ENCODE measurements around the gene POU3F1.
A peak's percentile ranks its signal among the peaks of the same experiment; 100 is the strongest.

Gene POU3F1

GRCh38 chr1:38028105-38028591 lies 18.4 kb downstream of the POU3F1 start:
- DNase-seq (ENCODE audit: low read depth): no peak

GRCh38 chr1:38027201-38028104 lies 19.1 kb downstream of the POU3F1 start:
- DNase-seq (ENCODE audit: low read depth): no peak

- no peak for DNase-seq (ENCODE audit: low read depth)
These were observed 19.9 kb downstream of the POU3F1 start for GRCh38 chr1:38026592-38027200.

GRCh38 chr1:38025664-38026063 lies 20.9 kb downstream of the POU3F1 start:
- no peak for DNase-seq (ENCODE audit: low read depth)

GRCh38 chr1:38025233-38025632 lies 21.4 kb downstream of the POU3F1 start:
- no peak for DNase-seq (ENCODE audit: low read depth)

- no peak for DNase-seq (ENCODE audit: low read depth)
These were observed 23.8 kb downstream of the POU3F1 start for GRCh38 chr1:38022810-38023209.

- no peak for DNase-seq (ENCODE audit: low read depth)
These were observed 24.6 kb downstream of the POU3F1 start for GRCh38 chr1:38021969-38022368.

- DNase-seq (ENCODE audit: low read depth): no peak
These were observed 26.2 kb downstream of the POU3F1 start for GRCh38 chr1:38020396-38020795.

GRCh38 chr1:38018864-38019343 lies 27.7 kb downstream of the POU3F1 start:
- DNase-seq (ENCODE audit: low read depth): no peak

- DNase-seq (ENCODE audit: low read depth): no peak
These were observed 30.4 kb downstream of the POU3F1 start for GRCh38 chr1:38015978-38016725.

- DNase-seq (ENCODE audit: low read depth): no peak
These were observed 31.7 kb downstream of the POU3F1 start for GRCh38 chr1:38014724-38015424.

- no peak for DNase-seq (ENCODE audit: low read depth)
These were observed 32.4 kb downstream of the POU3F1 start for GRCh38 chr1:38014171-38014570.

GRCh38 chr1:38013227-38013622 lies 33.4 kb downstream of the POU3F1 start:
- DNase-seq (ENCODE audit: low read depth): no peak

- peak; percentile 74 for DNase-seq (ENCODE audit: low read depth)
These were observed 34.0 kb downstream of the POU3F1 start, which contains the start of gene UTP11 for GRCh38 chr1:38012363-38013226. UTP11 (plus strand) TSS chr1:38012734; CDS start chr1:38012803, 69 bp downstream.

GRCh38 chr1:38009841-38010180 lies 36.8 kb downstream of the POU3F1 start:
- DNase-seq (ENCODE audit: low read depth): no peak

GRCh38 chr1:38009088-38009840 lies 37.3 kb downstream of the POU3F1 start:
- DNase-seq (ENCODE audit: low read depth): no peak

- DNase-seq (ENCODE audit: low read depth): no peak
These were observed 40.4 kb downstream of the POU3F1 start for GRCh38 chr1:38006008-38006828.

- no peak for DNase-seq (ENCODE audit: low read depth)
These were observed 41.2 kb downstream of the POU3F1 start, which contains the start of gene FHL3 for GRCh38 chr1:38005195-38006007. FHL3 (minus strand) TSS chr1:38005514; CDS start chr1:37999412, 6,102 bp downstream.
